ENCODE data around the gene MFAP3L. TPM values are rescaled to one million over a fixed set of nuclear protein-coding genes. Genes with fewer than 3 reads are reported as not detected.

Gene MFAP3L
- total RNA-seq, 4 donors from 2014 or later, result 5.0 to 9.1 (median 6.4) TPM

DNA sequence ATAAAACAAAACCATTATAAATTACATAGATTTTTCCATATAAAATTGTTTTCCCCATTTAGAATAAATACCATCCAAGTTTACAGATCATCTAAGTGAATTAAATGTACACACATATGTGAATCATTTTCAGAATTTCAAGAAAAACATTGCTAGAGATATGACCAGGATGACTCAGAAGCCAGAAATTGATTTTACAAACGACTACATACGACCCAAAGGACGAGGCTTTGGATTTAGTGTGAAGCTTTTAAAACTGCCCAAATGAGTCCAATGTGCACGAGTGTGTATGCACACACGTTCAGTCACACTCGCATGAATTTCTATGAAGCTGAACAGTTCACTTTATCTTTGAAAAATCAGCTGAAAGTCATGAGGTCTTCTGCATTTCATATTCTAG, 37.9 kb downstream of the MFAP3L start:
- Histone ChIP-seq H3K27ac (replicated peaks in 1 of 4) (no peak overlapping the region), H3K9me3 (no peaks in the 10 kb centered on the region), H3K4me3 (no peak overlapping the region), H3K4me1 (no peaks in the 10 kb centered on the region), H3K27me3 (no peaks in the 10 kb centered on the region), H3K36me3 (peaks cover 0 to 9% (median 2%) of the 10 kb centered on the region in 4 donors)
- WGBS, result 82% methylated on average over 6 of the region's 6 CpGs
- no peak for TF ChIP-seq EP300 (IDR thresholded peaks at IDR 0.05)
- DNase-seq (ENCODE audit: extremely low spot score), result no peak
- intact Hi-C loops (cut with DNase I), result no loop called here

DNA sequence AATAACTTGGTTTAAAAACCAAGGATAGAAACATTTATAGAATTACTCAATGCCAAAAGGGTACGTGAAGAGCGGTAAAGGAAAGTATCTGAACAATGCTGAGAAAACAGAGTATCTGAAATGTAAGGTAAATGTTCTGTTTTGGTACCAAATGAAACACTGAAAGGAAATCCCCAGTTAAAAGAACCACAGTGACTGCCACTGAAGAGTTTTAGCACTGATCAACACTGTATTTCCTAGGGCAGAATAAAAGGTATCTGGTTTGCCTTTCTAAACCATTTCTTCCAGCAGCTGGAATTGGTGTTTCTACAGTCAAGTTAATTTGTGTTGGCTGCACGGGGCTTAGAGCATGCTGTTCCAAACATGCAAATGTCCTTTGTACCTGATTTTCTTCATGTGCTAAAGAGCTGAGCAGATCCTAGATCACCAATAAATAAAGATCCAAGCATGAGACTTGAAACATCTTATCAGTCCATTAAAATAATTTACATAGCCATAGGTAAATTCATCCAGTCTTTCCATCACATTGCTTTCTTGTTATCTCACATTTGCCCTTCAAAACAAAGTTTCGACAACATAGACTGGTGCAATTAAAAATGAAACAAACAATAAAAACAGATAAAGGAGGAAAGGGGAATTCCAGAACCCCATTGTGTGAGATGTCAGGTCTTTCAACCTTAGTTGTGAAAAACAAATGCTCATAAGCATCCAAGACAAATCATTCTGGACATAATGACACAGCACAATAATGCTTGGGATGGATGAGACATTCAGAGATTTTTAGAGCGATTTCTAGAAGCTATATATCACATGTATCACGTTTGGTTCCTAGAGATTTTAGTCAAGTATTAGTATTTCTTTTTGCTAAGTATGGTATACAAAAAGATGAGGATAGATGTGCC, 38.6 kb downstream of the MFAP3L start:
- no peaks in the 10 kb centered on the region for H3K9me3 ChIP-seq
- no peak overlapping the region for H3K27ac ChIP-seq (replicated peaks in 1 of 4)
- no peaks in the 10 kb centered on the region for H3K4me1 ChIP-seq
- WGBS, result 69% methylated on average over 6 of the region's 6 CpGs
- TF ChIP-seq POLR2A (IDR thresholded peaks at IDR 0.05; ENCODE audit: low read depth) (no peak), POLR2AphosphoS5 (IDR thresholded peaks at IDR 0.05) (no peak), EP300 (IDR thresholded peaks at IDR 0.05) (no peak)
- TF ChIP-seq, protein P1, sequence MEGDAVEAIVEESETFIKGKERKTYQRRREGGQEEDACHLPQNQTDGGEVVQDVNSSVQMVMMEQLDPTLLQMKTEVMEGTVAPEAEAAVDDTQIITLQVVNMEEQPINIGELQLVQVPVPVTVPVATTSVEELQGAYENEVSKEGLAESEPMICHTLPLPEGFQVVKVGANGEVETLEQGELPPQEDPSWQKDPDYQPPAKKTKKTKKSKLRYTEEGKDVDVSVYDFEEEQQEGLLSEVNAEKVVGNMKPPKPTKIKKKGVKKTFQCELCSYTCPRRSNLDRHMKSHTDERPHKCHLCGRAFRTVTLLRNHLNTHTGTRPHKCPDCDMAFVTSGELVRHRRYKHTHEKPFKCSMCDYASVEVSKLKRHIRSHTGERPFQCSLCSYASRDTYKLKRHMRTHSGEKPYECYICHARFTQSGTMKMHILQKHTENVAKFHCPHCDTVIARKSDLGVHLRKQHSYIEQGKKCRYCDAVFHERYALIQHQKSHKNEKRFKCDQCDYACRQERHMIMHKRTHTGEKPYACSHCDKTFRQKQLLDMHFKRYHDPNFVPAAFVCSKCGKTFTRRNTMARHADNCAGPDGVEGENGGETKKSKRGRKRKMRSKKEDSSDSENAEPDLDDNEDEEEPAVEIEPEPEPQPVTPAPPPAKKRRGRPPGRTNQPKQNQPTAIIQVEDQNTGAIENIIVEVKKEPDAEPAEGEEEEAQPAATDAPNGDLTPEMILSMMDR (IDR thresholded peaks at IDR 0.05), result no peak
- DNase-seq (ENCODE audit: extremely low spot score), result no peak
- intact Hi-C loops (cut with DNase I), result no loop called here
- no peaks in the 10 kb centered on the region for H3K27me3 ChIP-seq
- no peak overlapping the region for H3K4me3 ChIP-seq
- H3K36me3 ChIP-seq, result peaks cover 0 to 9% (median 2%) of the 10 kb centered on the region in 4 donors

- Histone ChIP-seq H3K36me3 (peaks cover 0 to under 1% (median 0%) of the 10 kb centered on the region in 4 donors), H3K4me3 (no peak overlapping the region), H3K4me1 (no peaks in the 10 kb centered on the region), H3K9me3 (no peaks in the 10 kb centered on the region), H3K27ac (replicated peaks in 1 of 4) (no peak overlapping the region), H3K27me3 (no peaks in the 10 kb centered on the region)
- DNase-seq (ENCODE audit: extremely low spot score), result no peak
- no peak for TF ChIP-seq EP300 (IDR thresholded peaks at IDR 0.05)
- TF ChIP-seq, protein P1 (IDR thresholded peaks at IDR 0.05), result no peak
- TF ChIP-seq POLR2A (IDR thresholded peaks at IDR 0.05; ENCODE audit: low read depth), result no peak
- no peak for TF ChIP-seq POLR2AphosphoS5 (IDR thresholded peaks at IDR 0.05)
- WGBS, result 90% methylated on average over 2 of the region's 2 CpGs
- intact Hi-C loops (cut with DNase I), result no loop called here
Measured at GRCh38 chr4:169986369-169986768, 39.8 kb downstream of the MFAP3L start.

DNA sequence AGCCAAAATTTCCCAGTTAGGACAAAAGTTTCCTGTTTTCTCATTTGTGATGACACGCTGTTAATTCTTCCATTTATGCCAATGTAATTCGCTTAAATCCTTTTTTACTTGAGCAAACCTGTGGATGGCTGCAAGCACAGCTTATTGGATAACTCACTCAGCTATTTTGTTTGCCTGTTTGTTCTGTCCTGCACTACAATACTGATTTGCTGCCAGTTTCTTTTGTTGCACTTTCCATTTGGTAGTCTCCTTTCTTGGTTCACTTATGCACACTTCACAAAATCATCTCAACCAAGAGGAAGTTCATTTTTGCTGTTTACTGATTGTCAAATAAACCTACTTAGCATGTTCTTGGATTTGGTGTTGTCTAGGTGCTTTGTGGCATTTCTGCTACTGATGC, 40.3 kb downstream of the MFAP3L start:
- H3K9me3 ChIP-seq, result no peaks in the 10 kb centered on the region
- intact Hi-C loops (cut with DNase I), result no loop called here
- TF ChIP-seq EP300 (IDR thresholded peaks at IDR 0.05), result no peak
- H3K36me3 ChIP-seq, result no peaks in the 10 kb centered on the region
- no peaks in the 10 kb centered on the region for H3K4me1 ChIP-seq
- no peaks in the 10 kb centered on the region for H3K27me3 ChIP-seq
- no peak overlapping the region for H3K4me3 ChIP-seq
- H3K27ac ChIP-seq (replicated peaks in 1 of 4), result no peak overlapping the region
- DNase-seq (ENCODE audit: extremely low spot score), result no peak
- WGBS, result 76% methylated on average over 2 of the region's 2 CpGs

- DNase-seq (ENCODE audit: extremely low spot score), result no peak
- Histone ChIP-seq H3K4me1 (no peaks in the 10 kb centered on the region), H3K27ac (replicated peaks in 1 of 4) (no peak overlapping the region), H3K36me3 (no peaks in the 10 kb centered on the region), H3K4me3 (no peak overlapping the region), H3K9me3 (no peaks in the 10 kb centered on the region), H3K27me3 (no peaks in the 10 kb centered on the region)
- intact Hi-C loops (cut with DNase I), result no loop called here
- WGBS, result 83% methylated on average over 4 of the region's 4 CpGs
- TF ChIP-seq, protein P1 (IDR thresholded peaks at IDR 0.05), result no peak
- TF ChIP-seq EP300 (IDR thresholded peaks at IDR 0.05) (no peak), POLR2A (IDR thresholded peaks at IDR 0.05; ENCODE audit: low read depth) (no peak), POLR2AphosphoS5 (IDR thresholded peaks at IDR 0.05) (no peak)
Measured at GRCh38 chr4:169984745-169985144, 41.5 kb downstream of the MFAP3L start.
